Bronchial epithelial cell (primary cell): ENCODE measurements around the gene ANKMY1. TPM values are rescaled to one million over a fixed set of nuclear protein-coding genes. Genes with fewer than 3 reads are reported as not detected.

Source experiments
- DNase-seq: peaks from one replicate; pipeline ENCODE4 v3.0.0-alpha.2; 2010; ENCODE audit warnings: low read depth
- FAIRE-seq: peaks from 2 replicates; lab custom pipeline; 2011; peaks lifted over from hg19 to GRCh38; lab: Jason Lieb, UNC
- H3K27me3 ChIP-seq: 2 replicates; pipeline ENCODE4 v1.5.1; 2011; ENCODE audit warnings: low read length; ENCODE audit not compliant: control insufficient read depth, insufficient read depth
- H3K36me3 ChIP-seq: 2 replicates; pipeline ENCODE4 v1.5.1; 2011; ENCODE audit warnings: low read length; ENCODE audit not compliant: control insufficient read depth, insufficient read depth
- H3K4me3 ChIP-seq: 2 replicates; pipeline ENCODE4 v1.5.1; 2011; ENCODE audit warnings: mild to moderate bottlenecking, low read depth, low read length, control low read depth
- CTCF ChIP-seq: IDR thresholded peaks from 2 replicates; pipeline ENCODE4 v1.5.1; 2011; ENCODE audit warnings: mild to moderate bottlenecking, moderate library complexity, low read length, control low read depth, inconsistent platforms; ENCODE audit not compliant: insufficient read depth, severe bottlenecking
- total RNA-seq: library from RNA; depleted of rRNA; stranded (reverse); fragments of >200 nt; gene quantifications from 2 replicates; pipeline ENCODE4 v1.2.1, GENCODE V29; 2014

Gene ANKMY1
- total RNA-seq, 1 donor from 2014 or later, result 15.8 TPM

GRCh38 chr2:240462073-240462706 is 95.6 kb downstream of the ANKMY1 start:
- TF ChIP-seq CTCF, result no peak
- H3K27me3 ChIP-seq, result no peaks in the 10 kb centered on the region
- peaks cover 50% of the 10 kb centered on the region for H3K36me3 ChIP-seq
- DNase-seq, result no peak
- H3K4me3 ChIP-seq, result no peak overlapping the region
- no peak for FAIRE-seq

GRCh38 chr2:240461471-240462072 is 96.2 kb downstream of the ANKMY1 start:
- no peak for TF ChIP-seq CTCF
- H3K36me3 ChIP-seq, result peaks cover 48% of the 10 kb centered on the region
- DNase-seq, result no peak
- no peak for FAIRE-seq
- H3K4me3 ChIP-seq, result no peak overlapping the region
- no peaks in the 10 kb centered on the region for H3K27me3 ChIP-seq

- no peak for TF ChIP-seq CTCF
- Histone ChIP-seq H3K27me3 (no peaks in the 10 kb centered on the region), H3K4me3 (no peak overlapping the region), H3K36me3 (peaks cover 46% of the 10 kb centered on the region)
- DNase-seq (no peak), FAIRE-seq (no peak)
These were observed 96.9 kb downstream of the ANKMY1 start for GRCh38 chr2:240460781-240461431.

GRCh38 chr2:240460253-240460711 is 97.5 kb downstream of the ANKMY1 start:
- TF ChIP-seq CTCF, result no peak
- FAIRE-seq (no peak), DNase-seq (no peak)
- Histone ChIP-seq H3K27me3 (no peaks in the 10 kb centered on the region), H3K36me3 (peaks cover 43% of the 10 kb centered on the region), H3K4me3 (no peak overlapping the region)

- Histone ChIP-seq H3K27me3 (no peaks in the 10 kb centered on the region), H3K4me3 (no peak overlapping the region), H3K36me3 (peaks cover 37% of the 10 kb centered on the region)
- no peak for FAIRE-seq
- no peak for TF ChIP-seq CTCF
- DNase-seq, result no peak
These were observed 98.2 kb downstream of the ANKMY1 start for GRCh38 chr2:240459401-240460252.
